Measurements from ENCODE around the gene PRM1.

PRM1 gene

DNA sequence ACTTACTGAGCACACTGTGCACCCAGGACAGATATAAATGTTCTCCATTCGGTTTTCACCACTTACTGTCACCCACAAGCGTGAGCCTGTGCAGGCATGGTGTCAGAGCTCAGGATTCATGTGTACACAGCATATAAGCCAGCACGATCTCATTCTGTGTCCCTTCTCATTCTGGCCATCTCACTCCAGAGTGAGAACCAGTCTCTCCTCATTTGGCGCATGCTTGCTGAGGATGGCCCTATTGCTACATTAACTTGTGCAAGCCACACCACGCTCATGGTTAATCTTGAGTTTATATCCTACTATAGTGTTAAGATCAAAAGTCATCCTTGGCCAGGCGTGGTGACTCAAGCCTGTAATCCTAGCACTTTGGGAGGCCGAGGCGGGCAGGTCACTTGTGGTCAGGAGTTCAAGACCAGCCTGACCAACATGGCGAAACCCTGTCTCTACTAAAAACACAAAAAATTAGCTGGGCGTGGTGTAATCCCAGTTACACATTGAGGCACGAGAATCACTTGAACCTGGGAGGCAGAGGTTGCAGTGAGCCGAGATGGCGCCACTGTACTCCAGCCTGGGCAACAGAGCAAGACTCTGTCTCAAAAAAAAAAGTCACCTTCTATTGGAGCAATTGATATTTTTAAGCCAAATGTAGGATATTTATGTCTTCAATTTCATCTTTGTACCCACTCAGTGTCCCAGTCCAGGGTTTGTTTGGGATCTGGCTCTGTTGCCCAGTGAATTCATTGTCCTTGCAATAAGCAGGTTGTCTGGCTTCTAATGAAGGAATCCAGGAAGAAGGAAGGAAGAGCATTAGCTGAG is 46.0 kb downstream of the PRM1 start:
- Histone ChIP-seq H3K4me3 (ENCODE audit: low read length in 2 of 2) (no peak overlapping the region), H3K27me3 (ENCODE audit: control insufficient read depth in 2 of 2, insufficient read depth in 2 of 2, low read length in 2 of 2) (no peaks in the 10 kb centered on the region), H3K36me3 (ENCODE audit: control insufficient read depth in 2 of 2, insufficient read depth in 2 of 2, low read length in 2 of 2) (no peaks in the 10 kb centered on the region), H3K9me3 (ENCODE audit: control insufficient read depth in 2 of 2, low read length in 2 of 2) (no peaks in the 10 kb centered on the region), H3K27ac (ENCODE audit: low read depth in 2 of 2, low read length in 2 of 2) (no peak overlapping the region), H3K9ac (ENCODE audit: low read depth in 1 of 2, low read length in 2 of 2) (no peak overlapping the region), H3K4me1 (ENCODE audit: control insufficient read depth in 2 of 2, insufficient read depth in 2 of 2, low read length in 2 of 2) (peaks cover 5 to 6% of the 10 kb centered on the region in 2 donors)

DNA sequence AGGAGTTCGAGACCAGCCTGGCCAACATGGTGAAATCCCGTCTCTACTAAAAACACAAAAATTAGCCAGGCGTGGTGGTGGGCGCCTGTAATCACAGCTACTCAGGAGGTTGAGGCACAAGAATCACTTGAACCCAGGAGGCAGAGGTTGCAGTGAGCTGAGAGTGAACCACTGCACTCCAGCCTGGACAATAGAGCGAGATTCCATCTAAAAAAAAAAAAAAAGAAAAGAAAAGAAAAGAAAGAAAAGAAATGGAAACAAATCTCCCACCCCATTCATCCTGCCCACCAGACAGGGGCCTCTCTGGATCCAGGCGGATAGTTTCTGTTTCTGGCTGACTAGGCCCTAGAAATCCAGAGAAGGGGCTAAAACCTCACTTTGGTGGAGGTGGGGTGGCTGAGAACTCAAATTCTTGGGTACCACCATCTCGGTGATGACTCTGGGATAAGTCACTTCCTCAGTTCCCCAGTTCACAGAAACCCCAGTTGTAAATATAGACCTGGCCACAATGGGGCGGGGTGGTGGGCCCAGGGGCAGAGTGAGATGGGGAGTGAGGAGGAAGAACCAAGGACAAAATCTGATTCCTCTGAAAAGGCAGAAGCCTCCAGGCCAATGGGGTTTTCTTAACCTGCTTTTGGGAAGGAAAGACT is 47.3 kb downstream of the PRM1 start:
- Histone ChIP-seq H3K9ac (ENCODE audit: low read depth in 1 of 2, low read length in 2 of 2) (no peak overlapping the region), H3K27ac (ENCODE audit: low read depth in 2 of 2, low read length in 2 of 2) (peak overlapping the region; percentile 41 to 70), H3K27me3 (ENCODE audit: control insufficient read depth in 2 of 2, insufficient read depth in 2 of 2, low read length in 2 of 2) (no peaks in the 10 kb centered on the region), H3K9me3 (ENCODE audit: control insufficient read depth in 2 of 2, low read length in 2 of 2) (no peaks in the 10 kb centered on the region), H3K36me3 (ENCODE audit: control insufficient read depth in 2 of 2, insufficient read depth in 2 of 2, low read length in 2 of 2) (no peaks in the 10 kb centered on the region), H3K4me3 (ENCODE audit: low read length in 2 of 2) (no peak overlapping the region), H3K4me1 (ENCODE audit: control insufficient read depth in 2 of 2, insufficient read depth in 2 of 2, low read length in 2 of 2) (peaks cover 5 to 6% of the 10 kb centered on the region in 2 donors)

DNA sequence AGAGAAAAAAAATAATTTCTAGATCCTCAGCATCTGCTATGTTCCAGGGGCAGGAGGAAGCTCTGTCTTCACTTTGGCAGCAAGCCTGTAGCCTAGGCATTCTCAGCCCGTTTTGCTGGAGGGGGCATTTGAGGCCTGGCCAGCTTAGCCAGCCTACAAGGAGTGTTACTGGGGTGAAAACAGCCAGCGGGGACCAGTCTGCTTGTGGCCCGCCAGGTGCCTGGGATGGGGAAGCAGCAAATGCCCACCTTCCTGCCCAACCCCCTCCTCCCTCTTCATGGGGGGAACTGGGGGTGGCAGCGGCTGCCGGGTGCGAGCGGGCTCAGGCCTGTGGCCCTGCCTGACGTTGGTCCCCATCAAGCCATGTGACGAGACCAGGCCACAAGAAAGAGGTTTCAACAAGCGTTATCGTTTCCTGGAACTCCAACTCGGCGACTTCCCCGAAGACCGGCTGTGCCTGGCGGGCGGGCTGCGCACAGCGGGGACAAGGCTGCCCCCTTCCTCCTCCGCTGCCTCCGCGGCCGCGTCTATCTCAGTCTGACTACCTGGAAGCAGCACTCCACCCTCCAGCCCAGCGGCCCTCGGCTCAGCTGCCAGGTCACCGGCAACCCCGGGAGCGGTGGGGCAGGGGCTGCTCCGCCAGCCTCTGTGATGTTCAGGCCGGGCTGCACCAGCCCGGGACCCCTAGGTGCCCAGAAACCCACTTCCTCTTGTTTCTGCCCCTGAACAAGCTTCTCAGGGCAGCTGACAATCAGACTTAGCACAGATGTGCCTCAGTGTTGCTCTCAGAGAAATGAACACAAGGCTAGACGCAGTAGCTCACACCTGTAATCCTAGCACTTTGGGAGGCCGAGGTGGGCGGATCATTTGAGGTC is 48.0 kb downstream of the PRM1 start:
- peaks cover 5 to 6% of the 10 kb centered on the region in 2 donors for H3K4me1 ChIP-seq (ENCODE audit: control insufficient read depth in 2 of 2, insufficient read depth in 2 of 2, low read length in 2 of 2)
- H3K27ac ChIP-seq (ENCODE audit: low read depth in 2 of 2, low read length in 2 of 2) = peak overlapping the region; percentile 41 to 70
- H3K9ac ChIP-seq (ENCODE audit: low read depth in 1 of 2, low read length in 2 of 2) = peak overlapping the region in 1 of 2 donors; percentile 11
- no peak overlapping the region for H3K4me3 ChIP-seq (ENCODE audit: low read length in 2 of 2)
- no peaks in the 10 kb centered on the region for H3K9me3 ChIP-seq (ENCODE audit: control insufficient read depth in 2 of 2, low read length in 2 of 2)
- H3K36me3 ChIP-seq (ENCODE audit: control insufficient read depth in 2 of 2, insufficient read depth in 2 of 2, low read length in 2 of 2) = no peaks in the 10 kb centered on the region
- H3K27me3 ChIP-seq (ENCODE audit: control insufficient read depth in 2 of 2, insufficient read depth in 2 of 2, low read length in 2 of 2) = no peaks in the 10 kb centered on the region

DNA sequence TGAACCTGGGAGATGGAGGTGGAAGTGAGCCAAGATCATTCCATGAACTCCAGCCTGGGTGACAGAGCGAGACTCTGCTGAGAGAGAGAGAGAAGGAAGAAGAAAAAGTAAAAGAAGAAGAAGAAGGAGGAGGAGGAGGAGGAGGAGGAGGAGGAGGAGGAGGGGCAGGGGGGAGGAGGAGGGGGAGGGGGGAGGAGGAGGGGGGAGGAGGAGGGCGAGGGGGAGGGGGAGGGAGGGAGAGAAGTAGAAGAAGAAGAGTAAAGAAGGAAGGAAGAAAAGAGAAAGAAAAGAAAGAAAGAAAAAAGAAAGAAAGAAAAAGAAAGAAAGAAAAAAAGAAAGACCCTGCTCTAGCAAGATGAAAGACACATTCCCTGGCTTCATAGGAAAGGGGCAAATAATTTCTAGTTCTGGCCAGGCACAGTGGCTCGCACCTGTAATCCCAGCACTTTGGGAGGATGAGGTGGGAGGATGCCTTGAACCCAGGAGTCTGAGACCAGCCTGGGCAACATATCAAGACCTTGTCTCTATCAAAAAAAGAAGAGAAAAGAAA is 48.8 kb downstream of the PRM1 start:
- Histone ChIP-seq H3K27me3 (ENCODE audit: control insufficient read depth in 2 of 2, insufficient read depth in 2 of 2, low read length in 2 of 2) (no peaks in the 10 kb centered on the region), H3K9ac (ENCODE audit: low read depth in 1 of 2, low read length in 2 of 2) (peak overlapping the region in 1 of 2 donors; percentile 11), H3K4me1 (ENCODE audit: control insufficient read depth in 2 of 2, insufficient read depth in 2 of 2, low read length in 2 of 2) (peaks cover 5 to 6% of the 10 kb centered on the region in 2 donors), H3K9me3 (ENCODE audit: control insufficient read depth in 2 of 2, low read length in 2 of 2) (no peaks in the 10 kb centered on the region), H3K4me3 (ENCODE audit: low read length in 2 of 2) (no peak overlapping the region), H3K27ac (ENCODE audit: low read depth in 2 of 2, low read length in 2 of 2) (peak overlapping the region; percentile 38 to 70), H3K36me3 (ENCODE audit: control insufficient read depth in 2 of 2, insufficient read depth in 2 of 2, low read length in 2 of 2) (no peaks in the 10 kb centered on the region)

DNA sequence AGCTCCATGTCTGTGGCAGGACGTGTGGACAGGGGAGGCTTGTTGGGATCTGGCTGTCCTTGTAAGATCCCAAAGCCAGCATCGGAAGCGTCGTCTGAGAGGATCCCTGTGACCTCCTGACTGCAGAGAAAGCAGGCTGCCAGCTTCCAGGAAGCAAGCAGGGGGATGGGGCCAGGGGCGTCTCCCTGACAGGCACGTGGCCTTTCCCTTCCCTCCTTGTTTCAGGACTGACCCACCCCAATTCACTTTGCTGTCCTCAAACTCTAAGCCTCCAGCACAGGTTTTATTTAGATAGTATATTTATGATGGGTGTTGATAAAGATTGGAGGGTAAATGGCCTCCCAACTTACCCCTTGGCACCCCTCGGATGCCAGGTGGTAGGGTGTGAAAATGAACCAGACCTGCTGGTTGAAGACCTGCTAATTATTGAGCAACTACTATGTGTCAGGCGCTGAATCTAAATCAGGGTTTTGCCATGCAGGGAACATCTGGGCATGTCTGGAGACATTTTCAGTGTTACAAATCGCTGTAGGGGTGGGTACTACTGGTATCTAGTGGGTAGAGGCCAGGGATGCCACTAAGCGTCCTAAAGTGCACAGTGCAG is 49.7 kb downstream of the PRM1 start:
- H3K9ac ChIP-seq (ENCODE audit: low read depth in 1 of 2, low read length in 2 of 2) = no peak overlapping the region
- H3K4me1 ChIP-seq (ENCODE audit: control insufficient read depth in 2 of 2, insufficient read depth in 2 of 2, low read length in 2 of 2) = peaks cover 5 to 6% of the 10 kb centered on the region in 2 donors
- H3K9me3 ChIP-seq (ENCODE audit: control insufficient read depth in 2 of 2, low read length in 2 of 2) = no peaks in the 10 kb centered on the region
- no peaks in the 10 kb centered on the region for H3K27me3 ChIP-seq (ENCODE audit: control insufficient read depth in 2 of 2, insufficient read depth in 2 of 2, low read length in 2 of 2)
- no peak overlapping the region for H3K4me3 ChIP-seq (ENCODE audit: low read length in 2 of 2)
- H3K27ac ChIP-seq (ENCODE audit: low read depth in 2 of 2, low read length in 2 of 2) = no peak overlapping the region
- no peaks in the 10 kb centered on the region for H3K36me3 ChIP-seq (ENCODE audit: control insufficient read depth in 2 of 2, insufficient read depth in 2 of 2, low read length in 2 of 2)
